Adrenal gland (tissue), 5 donors: ENCODE measurements around the gene RAPGEF3.
A peak's percentile ranks its signal among the peaks of the same experiment; 100 is the strongest.

Source experiments
- CTCF ChIP-seq, 6 experiments: fragments of 450-650 bp in 4 of 6; fragments of 200-600 bp in 2 of 6; sonication (generic) in 1 of 6; IDR thresholded peaks; 1 replicate in 5 of 6; 2 replicates in 1 of 6; pipeline versions ENCODE4 v1.5.1 to v1.8.0; 2016 to 2021; ENCODE audit warnings: antibody characterized with exemption in 6 of 6, mild to moderate bottlenecking in 2 of 6, moderate library complexity in 1 of 6
- POLR2A ChIP-seq, 2 donors: fragments of 450-650 bp; IDR thresholded peaks; one replicate each; pipeline ENCODE4 v1.6.1; 2017; ENCODE audit warnings: antibody characterized with exemption in 2 of 2, mild to moderate bottlenecking in 2 of 2, moderate library complexity in 1 of 2
- donor health status: DM: no; HTN: no; CAD: no.

DNA sequence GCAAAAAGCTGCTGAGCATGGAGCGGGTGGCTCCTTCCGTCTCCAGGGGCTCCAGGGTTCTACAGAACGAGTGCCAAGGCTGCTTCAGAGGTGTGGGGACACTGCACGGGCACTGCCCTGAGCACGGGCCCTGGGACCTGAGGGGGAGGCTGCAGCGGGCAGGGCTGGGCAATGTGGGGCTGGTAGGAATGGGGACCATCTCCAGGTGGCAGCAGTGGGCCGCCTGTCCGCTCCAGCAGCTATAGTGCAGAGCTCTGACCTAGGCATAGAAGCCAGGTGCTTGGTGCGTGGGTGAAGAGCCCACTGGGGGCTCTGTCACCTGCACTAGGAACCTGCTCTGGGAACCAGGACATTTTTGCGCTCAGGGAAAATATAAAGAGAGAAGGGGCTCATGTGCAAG, 38.8 kb upstream of the RAPGEF3 start:
- TF ChIP-seq CTCF (IDR thresholded peaks at IDR 0.05) (peak in 2 of 6 experiments; percentile 37), POLR2A (IDR thresholded peaks at IDR 0.05) (no peak)
